T-helper 17 cell (primary cell): Measurements from ENCODE around the gene LRP4. TPM values are rescaled to one million over a fixed set of nuclear protein-coding genes. Genes with fewer than 3 reads are reported as not detected.

ENCODE experiments used
- ATAC-seq: fragments of 150-1000 bp; cut with Tn5 transposase; 2 replicates; pipeline ENCODE4 v1.10.0; 2021; ENCODE audit warnings: mild to moderate bottlenecking, moderate library complexity
- DNase-seq, 3 donors: peaks; one replicate each; pipeline versions ENCODE4 v3.0.0 to v3.0.0-alpha.2; 2020 to 2021
- H3K9me3 ChIP-seq: one replicate; pipeline ENCODE4 v1.7.0; 2013; ENCODE audit warnings: low read length, mild to moderate bottlenecking; ENCODE audit not compliant: control insufficient read depth, poor library complexity, severe bottlenecking
- H3K27ac Mint-ChIP-seq: one replicate; pipeline ENCODE4 v1.8.0; 2022; ENCODE audit warnings: mild to moderate bottlenecking, moderate library complexity, mixed read lengths
- H3K27me3 Mint-ChIP-seq: one replicate; pipeline ENCODE4 v1.8.0; 2022; ENCODE audit warnings: mixed read lengths
- H3K36me3 Mint-ChIP-seq: one replicate; pipeline ENCODE4 v1.8.0; 2022; ENCODE audit warnings: low read depth, mixed read lengths
- H3K4me1 Mint-ChIP-seq: one replicate; pipeline ENCODE4 v1.8.0; 2022; ENCODE audit warnings: mild to moderate bottlenecking, mixed read lengths
- H3K4me3 Mint-ChIP-seq: one replicate; pipeline ENCODE4 v1.8.0; 2022; ENCODE audit warnings: mild to moderate bottlenecking, moderate library complexity, mixed read lengths
- total RNA-seq, 4 donors: library from RNA in 2 of 4; stranded (reverse) in 2 of 4; gene quantifications; one replicate each; pipeline ENCODE4 v1.2.3 and lab custom pipeline; 2022 to 2026

LRP4 gene
- total RNA-seq, 2 donors from 2014 or later: not detected

GRCh38 chr11:46914910-46915309, 3.4 kb downstream of the LRP4 start:
- Mint-ChIP-seq H3K27ac (no peak overlapping the region), H3K4me3 (no peak overlapping the region), H3K27me3 (peaks cover 78% of the 10 kb centered on the region), H3K4me1 (peaks cover 20% of the 10 kb centered on the region), H3K36me3 (peaks cover 5% of the 10 kb centered on the region)
- DNase-seq: no peak
- no peaks in the 10 kb centered on the region for H3K9me3 ChIP-seq
- no peak for ATAC-seq

GRCh38 chr11:46914363-46914762, 4.0 kb downstream of the LRP4 start:
- peaks cover 75% of the 10 kb centered on the region for H3K27me3 Mint-ChIP-seq
- H3K4me3 Mint-ChIP-seq: no peak overlapping the region
- H3K27ac Mint-ChIP-seq: no peak overlapping the region
- DNase-seq (no peak), ATAC-seq (no peak)
- peaks cover 14% of the 10 kb centered on the region for H3K4me1 Mint-ChIP-seq
- no peaks in the 10 kb centered on the region for H3K9me3 ChIP-seq
- H3K36me3 Mint-ChIP-seq: peaks cover 3% of the 10 kb centered on the region

GRCh38 chr11:46913484-46913883, 4.9 kb downstream of the LRP4 start:
- ATAC-seq (no peak), DNase-seq (no peak)
- no peak overlapping the region for H3K4me3 Mint-ChIP-seq
- H3K4me1 Mint-ChIP-seq: peaks cover 7% of the 10 kb centered on the region
- H3K27me3 Mint-ChIP-seq: peaks cover 72% of the 10 kb centered on the region
- H3K9me3 ChIP-seq: no peaks in the 10 kb centered on the region
- H3K27ac Mint-ChIP-seq: no peak overlapping the region
- no peaks in the 10 kb centered on the region for H3K36me3 Mint-ChIP-seq

GRCh38 chr11:46912526-46913150, 5.7 kb downstream of the LRP4 start:
- peaks cover 7% of the 10 kb centered on the region for H3K4me1 Mint-ChIP-seq
- DNase-seq (no peak), ATAC-seq (no peak)
- no peak overlapping the region for H3K27ac Mint-ChIP-seq
- H3K4me3 Mint-ChIP-seq: no peak overlapping the region
- no peaks in the 10 kb centered on the region for H3K36me3 Mint-ChIP-seq
- H3K9me3 ChIP-seq: no peaks in the 10 kb centered on the region
- peaks cover 72% of the 10 kb centered on the region for H3K27me3 Mint-ChIP-seq

- Mint-ChIP-seq H3K4me3 (no peak overlapping the region), H3K4me1 (peaks cover 6% of the 10 kb centered on the region), H3K27me3 (peaks cover 31% of the 10 kb centered on the region), H3K36me3 (no peaks in the 10 kb centered on the region), H3K27ac (no peak overlapping the region)
- DNase-seq (no peak), ATAC-seq (no peak)
- H3K9me3 ChIP-seq: no peaks in the 10 kb centered on the region
Measured at GRCh38 chr11:46907606-46908005, 10.7 kb downstream of the LRP4 start.

- H3K9me3 ChIP-seq: no peaks in the 10 kb centered on the region
- Mint-ChIP-seq H3K4me1 (peaks cover 6% of the 10 kb centered on the region), H3K27ac (no peak overlapping the region), H3K36me3 (no peaks in the 10 kb centered on the region), H3K27me3 (peaks cover 23% of the 10 kb centered on the region), H3K4me3 (no peak overlapping the region)
- ATAC-seq (no peak), DNase-seq (no peak)
Measured at GRCh38 chr11:46906609-46907041, 11.7 kb downstream of the LRP4 start.

- DNase-seq: no peak
- Mint-ChIP-seq H3K4me1 (peaks cover 6% of the 10 kb centered on the region), H3K4me3 (no peak overlapping the region), H3K27me3 (peaks cover 18% of the 10 kb centered on the region), H3K27ac (no peak overlapping the region), H3K36me3 (no peaks in the 10 kb centered on the region)
- no peaks in the 10 kb centered on the region for H3K9me3 ChIP-seq
- no peak for ATAC-seq
Measured at GRCh38 chr11:46905806-46906205, 12.5 kb downstream of the LRP4 start.

- no peak overlapping the region for H3K27ac Mint-ChIP-seq
- no peaks in the 10 kb centered on the region for H3K9me3 ChIP-seq
- H3K4me3 Mint-ChIP-seq: no peak overlapping the region
- no peak for ATAC-seq
- no peak for DNase-seq
- no peaks in the 10 kb centered on the region for H3K36me3 Mint-ChIP-seq
- H3K27me3 Mint-ChIP-seq: peaks cover 8% of the 10 kb centered on the region
- H3K4me1 Mint-ChIP-seq: peaks cover 6% of the 10 kb centered on the region
Measured at GRCh38 chr11:46903846-46904245, 14.5 kb downstream of the LRP4 start.

GRCh38 chr11:46902694-46903093, 15.7 kb downstream of the LRP4 start:
- H3K4me1 Mint-ChIP-seq: peaks cover 6% of the 10 kb centered on the region
- DNase-seq (no peak), ATAC-seq (no peak)
- peaks cover 7% of the 10 kb centered on the region for H3K27me3 Mint-ChIP-seq
- no peak overlapping the region for H3K4me3 Mint-ChIP-seq
- no peaks in the 10 kb centered on the region for H3K9me3 ChIP-seq
- no peaks in the 10 kb centered on the region for H3K36me3 Mint-ChIP-seq
- no peak overlapping the region for H3K27ac Mint-ChIP-seq

- Mint-ChIP-seq H3K4me1 (peaks cover 3% of the 10 kb centered on the region), H3K27ac (no peak overlapping the region), H3K4me3 (no peak overlapping the region), H3K36me3 (no peaks in the 10 kb centered on the region), H3K27me3 (no peaks in the 10 kb centered on the region)
- ATAC-seq (no peak), DNase-seq (no peak)
- no peaks in the 10 kb centered on the region for H3K9me3 ChIP-seq
Measured at GRCh38 chr11:46901156-46901555, 17.2 kb downstream of the LRP4 start.

GRCh38 chr11:46900091-46900746, 18.1 kb downstream of the LRP4 start:
- H3K9me3 ChIP-seq: no peaks in the 10 kb centered on the region
- ATAC-seq (no peak), DNase-seq (no peak)
- Mint-ChIP-seq H3K27me3 (no peaks in the 10 kb centered on the region), H3K27ac (no peak overlapping the region), H3K4me1 (peaks cover 3% of the 10 kb centered on the region), H3K36me3 (no peaks in the 10 kb centered on the region), H3K4me3 (no peak overlapping the region)

- no peak for DNase-seq
- Mint-ChIP-seq H3K36me3 (no peaks in the 10 kb centered on the region), H3K27me3 (no peaks in the 10 kb centered on the region), H3K4me3 (no peak overlapping the region), H3K4me1 (peaks cover 3% of the 10 kb centered on the region), H3K27ac (no peak overlapping the region)
- H3K9me3 ChIP-seq: no peaks in the 10 kb centered on the region
- ATAC-seq: no peak
Measured at GRCh38 chr11:46899501-46900025, 18.8 kb downstream of the LRP4 start.

GRCh38 chr11:46898396-46899095, 19.8 kb downstream of the LRP4 start:
- H3K27me3 Mint-ChIP-seq: no peaks in the 10 kb centered on the region
- ATAC-seq (no peak), DNase-seq (no peak)
- no peak overlapping the region for H3K4me3 Mint-ChIP-seq
- H3K4me1 Mint-ChIP-seq: no peaks in the 10 kb centered on the region
- no peaks in the 10 kb centered on the region for H3K9me3 ChIP-seq
- H3K36me3 Mint-ChIP-seq: no peaks in the 10 kb centered on the region
- no peak overlapping the region for H3K27ac Mint-ChIP-seq
